ENCODE data around the gene ZNF92.
A peak's percentile ranks its signal among the peaks of the same experiment; 100 is the strongest.

GRCh38 chr7:65434307-65434706 is 60.7 kb downstream of the ZNF92 start:
- no peak for TF ChIP-seq CTCF (CRISPR knock-in tag; IDR thresholded peaks at IDR 0.05)
- TF ChIP-seq DPF2 (CRISPR knock-in tag; IDR thresholded peaks at IDR 0.05; ENCODE audit: borderline replicate concordance, low read depth), result no peak
- TF ChIP-seq TBP (CRISPR knock-in tag; IDR thresholded peaks at IDR 0.05), result no peak
- no peak for TF ChIP-seq NFYB (CRISPR knock-in tag; IDR thresholded peaks at IDR 0.05)
- TF ChIP-seq ZFP36L1 (CRISPR knock-in tag; IDR thresholded peaks at IDR 0.05), result no peak
- peak in 1 of 2 experiments; percentile 52; a peak in 1 of 4 replicates for TF ChIP-seq EP300 (IDR thresholded peaks at IDR 0.05; ENCODE audit: low read depth in 2 of 2, low read length in 2 of 2)
- no peak for TF ChIP-seq EP300 (CRISPR knock-in tag; IDR thresholded peaks at IDR 0.05; ENCODE audit: borderline replicate concordance)
